ENCODE data around the gene CYLD.

Gene CYLD

DNA sequence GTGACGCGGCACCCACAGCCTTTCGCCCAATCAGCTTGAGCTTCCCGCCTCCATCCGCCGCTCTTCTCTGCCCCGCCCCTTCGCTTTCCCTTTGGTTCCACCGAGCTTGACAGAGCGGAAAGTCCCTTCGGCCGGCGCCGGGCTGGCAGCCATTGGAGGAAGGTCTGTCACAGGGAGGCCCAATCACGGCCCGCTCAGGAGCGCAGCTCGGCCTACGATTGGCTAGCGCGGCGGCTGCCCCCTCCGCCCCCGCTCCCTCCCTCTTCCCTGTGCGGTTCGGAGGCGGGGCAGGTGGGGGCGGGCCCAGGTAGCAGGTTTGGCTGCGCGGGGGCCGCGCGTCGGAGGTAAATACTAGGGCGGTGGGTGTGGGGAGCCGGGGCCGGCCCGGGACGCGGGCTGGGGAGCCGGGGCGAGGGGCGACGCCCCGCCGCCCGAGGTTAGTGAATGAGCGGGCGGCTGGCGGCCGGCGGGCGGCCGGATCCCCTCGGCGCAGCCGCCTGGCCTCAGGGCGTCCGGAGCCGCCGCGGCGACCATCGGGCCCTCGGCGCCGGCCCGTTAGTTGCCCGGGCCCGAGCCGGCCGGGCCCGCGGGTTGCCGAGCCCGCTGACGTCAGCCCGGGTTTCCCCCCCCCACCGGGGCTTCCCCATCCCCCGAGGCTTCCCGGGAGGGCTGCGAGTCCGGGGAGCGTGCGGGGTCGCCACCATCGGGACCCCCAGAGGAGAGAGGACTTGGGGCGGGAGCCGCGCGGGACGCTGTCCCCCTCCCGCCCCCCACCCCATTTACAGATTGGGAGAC, at the start of gene CYLD:
Gene CYLD, plus strand, starts transcription at position 306 of the 795 bp plus-strand sequence. CDS start 7,613 bp downstream, outside the sequence.
- peak; percentile 85 for DNase-seq

GRCh38 chr16:50692644-50692998, 49.3 kb upstream of the CYLD start:
- DNase-seq: no peak

DNA sequence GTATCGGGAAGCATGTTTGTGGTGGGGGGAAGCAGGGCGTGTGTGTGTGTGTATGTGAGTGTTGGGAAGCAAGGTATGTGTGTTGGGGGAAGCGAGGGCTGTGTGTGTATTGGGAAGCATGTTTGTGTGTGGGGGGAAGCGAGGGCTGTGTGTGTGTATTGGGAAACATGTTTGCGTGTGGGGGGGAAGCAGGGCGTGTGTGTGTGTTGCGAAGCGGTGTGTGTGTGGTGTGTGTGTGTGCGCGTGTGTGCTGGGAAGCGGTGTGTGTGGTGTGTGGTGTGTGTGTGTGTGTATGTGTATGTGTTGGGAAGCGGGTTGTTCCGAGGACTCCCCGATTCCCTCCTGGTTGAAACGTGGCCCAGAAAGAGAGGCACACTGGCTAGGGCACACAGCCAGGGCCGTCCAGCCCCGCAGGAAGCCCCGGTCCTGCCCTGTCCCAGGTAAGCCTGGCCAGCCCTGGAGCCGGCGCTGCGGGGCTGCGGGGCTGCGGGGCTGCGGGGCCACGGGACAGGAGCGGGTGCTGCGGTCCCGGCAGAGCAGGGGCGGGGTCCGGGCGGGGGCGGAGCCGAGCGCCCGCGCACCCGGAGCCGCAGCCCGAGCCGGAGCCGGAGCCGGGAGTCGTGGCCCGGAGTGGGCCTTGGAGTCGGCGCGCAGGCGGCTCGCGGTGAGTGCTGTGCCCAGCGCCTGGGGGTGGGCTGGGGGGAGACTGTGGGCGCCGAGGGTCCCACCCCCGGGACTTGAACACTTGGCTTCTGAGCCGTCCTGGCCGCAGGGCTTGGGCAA, 48.7 kb upstream of the CYLD start, which contains the start of gene NOD2:
Gene NOD2, plus strand, starts transcription at position 608 of the 783 bp plus-strand sequence. CDS start 5,890 bp downstream, outside the sequence.
- no peak for DNase-seq

- no peak for DNase-seq
Observed at GRCh38 chr16:50694206-50694605, 47.7 kb upstream of the CYLD start.

- no peak for DNase-seq
Observed at GRCh38 chr16:50695017-50696000, 46.6 kb upstream of the CYLD start.

DNA sequence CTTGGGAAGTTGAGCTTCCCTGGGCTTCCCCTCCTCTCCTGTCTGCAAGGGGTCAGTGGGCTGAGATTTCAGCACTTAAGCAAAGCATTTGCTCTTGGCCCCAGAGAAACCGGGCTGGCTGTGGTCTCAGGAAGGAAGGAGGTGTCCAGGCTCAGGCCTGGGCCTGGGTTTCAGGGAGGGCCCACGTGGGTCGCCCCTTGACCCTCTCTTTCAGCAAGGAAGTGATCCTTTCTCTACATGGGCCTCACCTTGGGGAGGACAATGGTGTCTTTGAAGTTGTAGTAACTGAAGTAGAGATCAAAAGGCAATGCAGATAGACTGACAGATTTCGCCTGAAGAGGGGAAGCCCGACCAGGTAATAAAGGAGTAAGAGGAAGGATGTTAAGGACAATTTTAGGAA, 45.8 kb upstream of the CYLD start:
- DNase-seq: no peak

GRCh38 chr16:50696575-50697420, 45.1 kb upstream of the CYLD start:
- no peak for DNase-seq

DNA sequence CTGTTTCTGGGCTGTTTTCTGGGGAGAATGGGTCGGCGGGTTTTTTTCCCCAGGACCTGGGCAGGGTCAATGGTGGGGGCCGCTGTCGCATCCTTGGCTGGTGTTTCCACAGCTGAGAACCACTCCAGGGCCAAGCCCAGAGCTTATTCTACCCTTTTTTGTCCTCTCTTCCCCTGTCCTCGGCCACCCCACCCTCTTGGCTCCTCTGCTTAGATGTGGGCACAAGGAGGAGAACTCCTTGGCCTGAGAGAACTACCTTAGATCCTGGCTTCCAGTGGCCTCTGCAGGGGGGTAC, 44.5 kb upstream of the CYLD start:
- no peak for DNase-seq

DNA sequence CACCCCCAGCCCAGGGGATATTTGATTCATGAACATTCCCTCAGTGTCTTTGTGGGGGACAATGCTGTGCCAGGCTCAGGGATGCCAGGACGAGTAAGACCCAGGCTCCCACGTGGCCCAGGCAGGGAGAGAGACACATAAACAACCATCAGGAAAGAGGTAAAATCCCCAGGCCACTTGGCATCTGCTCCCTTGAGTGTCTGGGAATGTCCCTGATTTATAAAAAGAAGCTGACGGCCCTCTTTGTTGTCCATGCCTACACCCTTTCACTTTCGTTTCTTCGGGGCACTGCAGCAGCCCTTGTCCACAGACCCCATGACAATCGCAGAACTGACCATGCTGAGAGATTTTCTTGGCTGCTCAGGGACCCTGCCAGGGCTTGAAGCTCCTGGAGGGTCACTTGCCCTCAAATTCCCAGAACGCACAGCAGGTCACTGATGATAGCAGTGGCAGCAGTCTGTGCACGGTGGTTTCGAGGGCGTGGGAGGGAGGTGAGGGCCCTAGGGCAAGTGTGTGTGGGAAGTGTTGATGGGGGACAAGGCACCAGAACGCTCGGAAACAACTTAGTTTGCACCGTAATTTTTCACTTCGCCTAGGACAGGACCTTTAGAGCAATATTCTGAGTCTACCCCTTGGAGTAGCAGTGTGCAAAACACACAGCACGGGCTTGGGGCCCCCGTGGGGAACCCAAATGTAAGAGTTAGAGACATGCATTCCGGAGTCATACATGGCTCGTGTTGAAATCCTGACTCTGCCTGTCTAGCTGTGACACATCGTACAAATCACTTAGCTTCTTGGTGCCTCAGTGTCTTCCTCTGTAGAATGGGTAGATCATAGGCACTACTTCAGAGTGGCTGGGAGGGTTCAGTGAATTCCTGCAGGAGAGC, 43.8 kb upstream of the CYLD start:
- DNase-seq: no peak

GRCh38 chr16:50699326-50700159, 42.3 kb upstream of the CYLD start:
- DNase-seq: no peak

DNA sequence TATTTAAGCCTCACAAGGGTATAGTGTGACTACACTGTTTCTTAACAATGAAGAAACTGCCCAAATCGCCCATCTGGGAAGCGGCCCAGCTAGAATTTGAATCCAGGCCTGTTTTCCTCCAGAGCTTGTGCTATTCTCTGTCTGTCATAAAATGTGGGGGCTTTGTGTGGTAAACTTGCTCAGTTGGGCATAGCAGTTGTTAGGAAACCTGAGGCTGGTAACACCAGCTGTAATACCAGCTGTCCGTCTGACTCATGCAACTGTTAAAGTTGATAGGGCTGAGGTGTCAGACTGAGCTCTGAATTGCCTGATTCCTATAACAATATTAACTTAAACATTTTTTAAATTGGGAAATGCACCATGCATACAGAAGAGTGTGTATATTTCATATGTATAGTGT, 39.2 kb upstream of the CYLD start:
- DNase-seq: no peak

- no peak for DNase-seq
Observed at GRCh38 chr16:50704245-50704644, 37.6 kb upstream of the CYLD start.

- DNase-seq: no peak
Observed at GRCh38 chr16:50705436-50706110, 36.3 kb upstream of the CYLD start.

DNA sequence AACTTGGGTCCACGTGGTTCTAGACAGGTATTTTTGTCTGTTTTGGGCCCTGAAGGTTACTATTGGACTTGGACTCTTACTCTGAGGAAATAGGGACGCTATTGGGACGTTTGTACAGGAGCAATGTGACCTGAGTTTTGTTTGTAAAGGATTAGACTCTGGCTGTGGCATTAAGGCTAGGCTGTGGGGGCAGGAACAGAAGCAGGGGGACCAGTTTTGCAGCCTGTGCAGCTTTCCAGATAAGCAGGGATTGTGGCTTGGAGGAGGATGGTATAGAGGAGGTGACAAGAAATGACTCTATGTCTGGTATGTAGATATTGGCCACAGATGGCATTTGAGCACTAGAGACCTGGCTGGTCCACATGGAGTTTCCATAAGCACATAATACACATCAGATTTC, 35.6 kb upstream of the CYLD start:
- no peak for DNase-seq

- DNase-seq: no peak
Observed at GRCh38 chr16:50708373-50709060, 33.4 kb upstream of the CYLD start.

- no peak for DNase-seq
Observed at GRCh38 chr16:50709061-50709684, 32.7 kb upstream of the CYLD start.

DNA sequence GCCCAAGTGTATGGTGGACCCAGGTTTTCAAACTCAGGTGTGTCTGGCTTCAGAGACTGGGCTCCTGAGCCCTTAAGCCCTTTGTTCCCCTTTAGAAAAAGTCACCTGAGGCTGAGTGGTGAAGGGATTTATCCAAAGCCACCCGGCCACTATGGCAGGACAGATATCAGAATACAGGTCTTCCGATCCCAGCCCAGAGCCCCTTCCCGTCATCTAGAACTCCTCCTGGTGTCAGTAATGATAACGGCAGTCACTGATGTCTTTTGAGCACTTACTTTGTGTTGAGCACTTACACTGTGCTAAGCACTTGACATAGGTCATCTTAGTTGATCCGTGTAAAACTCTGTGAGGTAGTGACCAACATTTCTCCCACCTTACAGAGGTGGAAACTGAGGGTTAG, 31.9 kb upstream of the CYLD start:
- no peak for DNase-seq

DNA sequence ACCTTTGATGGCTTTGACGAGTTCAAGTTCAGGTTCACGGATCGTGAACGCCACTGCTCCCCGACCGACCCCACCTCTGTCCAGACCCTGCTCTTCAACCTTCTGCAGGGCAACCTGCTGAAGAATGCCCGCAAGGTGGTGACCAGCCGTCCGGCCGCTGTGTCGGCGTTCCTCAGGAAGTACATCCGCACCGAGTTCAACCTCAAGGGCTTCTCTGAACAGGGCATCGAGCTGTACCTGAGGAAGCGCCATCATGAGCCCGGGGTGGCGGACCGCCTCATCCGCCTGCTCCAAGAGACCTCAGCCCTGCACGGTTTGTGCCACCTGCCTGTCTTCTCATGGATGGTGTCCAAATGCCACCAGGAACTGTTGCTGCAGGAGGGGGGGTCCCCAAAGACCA, 30.8 kb upstream of the CYLD start:
- no peak for DNase-seq

Measured in DMS79 (cell line).